Stimulated activated CD4-positive, alpha-beta T cell treated with anti-CD3 and anti-CD28 coated beads, Interleukin-12 subunit alpha, Interleukin-12 subunit beta, amount 100 ng/mL, for 24 hours (primary cell): ENCODE results near the gene WWP2.
A peak's percentile ranks its signal among the peaks of the same experiment; 100 is the strongest.
"Not testable (repeated sequence)": the region's sequence is repeated elsewhere in the genome, so short reads cannot be mapped to it uniquely, and the experiment has no call there.

Source experiments
- DNase-seq, 2 experiments: peaks; one replicate each; pipeline ENCODE4 v3.0.0-alpha.2; 2020; ENCODE audit warnings: low read depth in 2 of 2

WWP2 gene

DNA sequence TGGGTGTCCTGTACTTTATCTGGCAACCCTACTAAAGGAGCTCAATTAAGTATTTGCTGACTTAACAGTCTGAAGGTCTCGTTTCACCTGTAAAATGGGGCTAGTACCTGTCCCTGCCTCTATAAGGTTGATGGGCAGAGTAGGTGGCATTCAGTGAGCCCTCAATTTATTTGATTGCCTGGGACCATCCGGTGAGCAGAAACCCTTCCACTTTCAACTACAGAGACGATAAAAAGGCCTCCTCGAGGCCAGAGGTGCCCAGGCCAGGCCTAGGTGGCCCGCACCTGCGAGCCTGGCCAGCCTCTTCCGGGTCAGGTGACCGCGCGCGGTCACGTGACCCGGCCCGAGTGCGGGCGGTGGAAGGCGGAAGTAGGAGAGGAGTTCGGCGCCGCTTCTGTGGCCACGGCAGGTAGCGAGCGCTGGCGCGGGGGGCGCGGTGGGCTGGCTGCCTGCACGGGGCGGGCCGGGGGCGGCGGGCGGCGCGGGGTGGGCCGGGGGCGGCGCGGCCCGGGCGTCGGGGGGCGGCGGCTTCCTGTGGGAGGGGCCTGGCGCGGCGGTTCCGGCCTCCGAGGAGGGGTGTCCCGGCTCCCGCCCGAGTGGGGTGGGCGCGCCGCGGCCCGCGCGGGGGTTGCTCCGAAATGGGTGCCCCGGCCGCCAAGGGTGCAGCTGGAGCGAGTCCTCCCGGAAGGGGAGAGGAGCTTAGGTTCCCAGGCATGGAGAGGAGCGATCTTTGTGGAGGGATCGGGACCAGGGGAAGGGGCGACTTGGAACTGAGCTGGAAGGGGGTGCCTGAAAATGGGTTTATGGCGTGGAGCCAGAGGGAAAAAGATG is at the start of gene WWP2:
Gene WWP2, plus strand, starts transcription at position 350 of the 831 bp plus-strand sequence. CDS start 24,679 bp downstream, outside the sequence.
- peak; percentile 56 to 59 for DNase-seq

DNA sequence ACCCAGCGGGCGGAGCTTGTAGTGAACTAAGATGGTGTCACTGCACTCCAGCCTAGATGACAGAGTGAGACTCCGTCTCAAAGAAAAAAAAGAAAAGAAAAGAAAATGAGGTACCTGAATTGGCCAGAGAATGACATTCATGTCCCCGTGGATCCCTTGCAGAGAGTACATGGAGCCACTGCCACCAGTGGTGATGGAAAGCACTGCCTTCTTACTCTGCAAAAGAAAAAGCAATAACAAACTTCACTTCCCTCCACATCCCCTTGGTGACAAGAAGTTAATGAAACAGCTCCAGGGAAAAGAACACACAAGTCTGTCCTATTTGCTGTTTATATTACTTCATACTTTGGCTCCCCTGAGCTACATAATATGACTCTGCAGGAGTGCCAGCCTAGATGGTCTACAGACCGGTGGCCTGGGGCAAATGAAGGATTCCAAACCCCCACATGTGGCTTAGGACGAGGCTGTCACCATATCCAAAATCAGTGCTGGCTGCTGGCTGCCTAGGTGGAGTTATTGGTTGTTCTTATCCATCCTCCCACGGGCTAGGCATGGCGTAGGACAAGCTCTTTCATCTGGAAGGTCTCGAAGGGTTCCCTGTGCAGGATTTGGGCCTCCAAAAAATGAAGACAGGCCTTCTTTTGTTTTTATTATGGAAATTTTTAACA is 49.1 kb upstream of the WWP2 start:
- no peak for DNase-seq

DNA sequence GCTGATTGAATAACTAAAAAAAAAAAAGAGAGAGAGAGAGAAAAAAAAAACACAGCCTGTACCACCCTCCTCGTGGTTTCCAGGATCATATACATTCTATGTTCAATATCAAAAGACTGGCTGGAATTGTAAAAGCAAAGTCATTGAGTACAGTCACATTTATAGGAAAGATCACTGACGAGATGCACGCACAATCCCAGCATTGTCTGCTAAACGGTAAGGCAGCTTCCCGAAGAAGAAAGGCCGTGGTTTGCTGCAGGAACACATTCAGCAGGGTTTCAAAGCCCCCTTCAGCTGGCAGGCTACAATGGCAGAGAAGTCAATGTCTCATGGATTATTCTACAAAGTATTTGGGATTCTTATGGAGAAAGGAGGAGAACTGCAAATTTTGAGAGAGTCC is 45.1 kb upstream of the WWP2 start:
- DNase-seq: no peak

DNA sequence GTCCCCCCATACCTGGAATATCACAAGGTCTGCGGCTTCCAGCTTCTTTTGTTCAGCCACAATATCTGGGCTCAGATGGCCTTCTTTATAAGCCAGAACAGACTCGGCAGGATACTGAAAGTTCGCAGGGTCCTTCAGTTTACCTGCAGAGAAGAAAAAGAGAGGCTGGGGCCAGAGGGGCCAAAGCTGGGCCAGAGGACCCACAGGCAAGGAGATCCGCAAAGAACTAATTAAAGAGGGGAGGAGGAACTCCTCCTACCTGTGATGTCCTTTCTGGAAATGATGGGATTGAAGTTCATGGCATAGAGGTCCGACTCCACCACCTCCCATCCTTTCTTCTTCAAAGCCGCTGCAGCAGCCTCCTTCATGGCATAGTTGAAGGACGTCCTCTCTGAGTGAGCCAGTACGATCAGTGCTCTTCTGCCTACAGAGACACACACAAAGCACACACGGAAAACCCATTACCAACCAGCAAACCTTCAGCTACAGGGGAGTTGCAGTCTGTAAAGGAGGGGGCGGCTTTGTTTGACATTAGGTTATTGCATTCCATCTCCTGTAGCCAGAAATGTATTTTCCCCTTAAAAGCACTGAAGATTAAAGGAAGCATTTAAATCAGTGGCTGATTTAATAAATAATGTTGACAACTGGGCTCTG is 43.9 kb upstream of the WWP2 start:
- DNase-seq: no peak

GRCh38 chr16:69720822-69721430 is 41.2 kb upstream of the WWP2 start:
- DNase-seq: no peak

DNA sequence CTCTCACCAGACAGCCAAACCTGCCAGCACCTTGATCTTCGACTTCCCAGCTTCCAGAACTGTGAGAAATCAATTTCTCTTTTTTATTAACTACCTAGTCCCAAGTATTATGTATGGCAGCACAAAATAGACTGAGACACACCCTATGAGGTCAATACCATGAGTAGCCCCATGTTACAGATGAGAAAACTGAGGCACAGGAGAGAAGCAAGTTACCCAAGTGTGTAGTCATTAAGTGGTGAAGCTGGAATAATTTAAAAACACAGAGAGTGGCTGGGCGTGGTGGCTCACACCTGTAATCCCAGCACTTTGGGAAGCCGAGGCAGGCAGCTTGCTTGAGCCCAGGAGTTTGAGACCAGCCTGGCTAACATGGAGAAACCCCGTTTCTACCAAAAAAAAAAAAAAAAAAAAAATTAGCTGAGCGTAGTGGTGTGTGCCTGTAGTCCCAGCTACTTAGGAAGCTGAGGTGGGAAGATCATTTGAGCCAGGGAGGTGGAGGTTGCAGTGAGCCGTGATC is 40.6 kb upstream of the WWP2 start:
- no peak for DNase-seq

GRCh38 chr16:69724414-69724873 is 37.7 kb upstream of the WWP2 start:
- no peak for DNase-seq

DNA sequence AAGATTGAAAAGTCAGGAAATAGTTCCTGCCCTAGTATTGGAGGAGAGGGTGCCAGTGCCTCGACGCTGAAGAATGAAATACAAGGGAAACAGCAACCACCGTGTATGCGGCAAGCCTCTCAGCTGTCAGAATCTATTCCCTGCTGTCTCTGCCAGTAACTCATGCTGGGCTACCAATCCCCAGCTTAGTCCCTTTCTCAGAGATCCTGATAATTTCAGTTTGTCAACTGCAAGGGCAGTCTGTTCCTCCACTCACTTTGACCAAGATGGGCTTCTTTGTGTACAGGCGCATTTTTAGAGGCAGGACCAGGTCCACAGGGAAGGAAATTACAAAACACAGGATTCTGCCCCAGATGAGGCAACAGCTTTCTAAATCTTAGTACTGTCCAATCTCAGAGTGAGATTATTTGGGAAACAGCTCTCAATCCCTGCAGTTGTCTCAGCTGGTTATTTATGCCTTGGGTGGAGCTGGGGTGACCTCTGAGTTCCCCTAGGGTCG is 37.1 kb upstream of the WWP2 start:
- no peak for DNase-seq

GRCh38 chr16:69725480-69726312 is 36.4 kb upstream of the WWP2 start:
- no peak for DNase-seq

- peak; percentile 79 to 91 for DNase-seq
These were observed 35.6 kb upstream of the WWP2 start, which contains the start of gene NQO1 for GRCh38 chr16:69726313-69727060. TSS of gene NQO1 (minus strand) at chr16:69726560. CDS start at chr16:69726439, 121 bp downstream.

- DNase-seq: no peak
These were observed 34.2 kb upstream of the WWP2 start for GRCh38 chr16:69727916-69728270.

GRCh38 chr16:69729030-69729429 is 33.1 kb upstream of the WWP2 start:
- DNase-seq: not testable (repeated sequence)

GRCh38 chr16:69731280-69731679 is 30.9 kb upstream of the WWP2 start:
- not testable (repeated sequence) for DNase-seq

DNA sequence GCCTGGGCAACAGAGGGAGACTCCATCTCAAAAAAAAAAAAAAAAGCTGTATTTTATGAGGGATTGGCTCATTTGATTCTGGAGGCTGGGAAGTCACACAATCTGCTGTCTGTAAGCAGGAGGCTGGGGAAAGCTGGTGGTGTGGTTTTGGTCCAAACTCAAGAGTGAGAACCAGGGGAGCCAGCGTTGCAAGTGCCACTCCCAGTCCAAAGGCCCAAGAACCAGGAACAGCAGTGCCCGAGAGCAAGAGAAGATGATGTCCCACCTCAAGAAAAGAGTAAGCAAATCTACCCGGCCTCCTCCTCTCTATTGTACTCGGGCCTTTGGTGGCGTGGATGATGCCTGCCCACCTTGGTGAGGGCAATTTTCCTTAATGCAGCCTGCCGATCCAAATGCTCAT is 30.0 kb upstream of the WWP2 start:
- DNase-seq: no peak

DNA sequence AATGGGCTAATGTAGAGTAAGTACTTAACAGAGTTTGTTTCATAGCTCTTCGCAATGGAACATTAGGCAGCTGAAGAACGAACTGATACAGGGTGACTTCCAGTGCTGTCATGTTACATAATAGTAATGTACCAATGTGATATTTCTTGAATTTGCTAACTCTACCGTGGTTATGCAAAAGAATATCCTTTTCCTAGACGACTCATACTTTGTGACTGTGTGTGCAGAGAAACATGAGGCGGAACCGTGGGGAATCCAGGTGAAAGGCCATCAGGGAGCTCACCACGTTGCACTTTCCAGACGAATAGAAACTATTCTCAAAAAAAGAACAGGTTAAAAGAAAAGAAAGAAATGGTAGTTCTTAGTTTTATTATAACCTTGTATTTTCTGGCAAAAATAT is 20.6 kb upstream of the WWP2 start:
- DNase-seq: no peak

DNA sequence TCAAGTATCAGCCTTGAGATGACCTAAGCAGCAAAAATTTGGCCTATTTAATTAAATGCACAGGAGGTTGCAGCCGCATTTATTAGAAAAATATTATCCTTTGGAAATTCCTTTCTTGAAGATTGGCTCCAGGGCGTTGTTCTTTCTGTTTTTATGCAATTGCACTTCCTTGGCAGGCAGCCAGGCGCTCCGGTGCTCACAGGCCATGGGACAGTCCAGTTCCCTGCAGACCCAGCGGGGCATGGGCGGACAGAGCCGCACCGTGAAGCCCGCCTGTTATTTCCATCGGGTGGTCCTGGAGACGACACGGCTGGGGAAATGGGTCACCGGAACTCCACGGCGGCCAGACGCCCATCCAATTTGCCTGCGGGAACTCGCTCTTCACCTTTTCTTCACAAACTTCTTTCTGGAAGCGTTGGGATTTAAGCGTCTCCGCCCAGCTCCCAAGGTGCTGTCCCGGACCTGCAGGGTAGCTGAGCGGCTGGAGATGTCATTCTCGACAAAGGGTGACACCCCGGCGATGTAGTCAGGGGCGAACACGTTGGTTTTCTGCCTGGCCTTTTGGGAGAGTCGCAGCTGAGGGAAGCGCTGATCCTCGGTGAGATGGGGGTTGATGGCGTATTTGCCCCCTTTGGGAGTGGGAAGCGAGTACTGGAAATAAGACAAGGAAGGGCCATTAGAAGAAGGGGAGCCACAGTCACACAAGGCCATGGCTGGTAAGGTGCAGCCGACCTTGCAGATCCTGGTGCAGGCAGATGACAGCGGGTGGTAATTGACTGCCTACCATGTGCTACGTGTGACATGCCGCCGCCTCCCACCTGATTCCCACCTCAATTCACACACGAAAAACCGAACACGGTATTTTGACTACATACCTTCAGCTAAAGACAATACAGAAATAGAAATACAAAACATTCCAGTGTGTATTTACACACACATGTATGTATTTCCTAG is 19.9 kb upstream of the WWP2 start:
- no peak for DNase-seq

GRCh38 chr16:69744363-69745231 is 17.5 kb upstream of the WWP2 start:
- DNase-seq: no peak

DNA sequence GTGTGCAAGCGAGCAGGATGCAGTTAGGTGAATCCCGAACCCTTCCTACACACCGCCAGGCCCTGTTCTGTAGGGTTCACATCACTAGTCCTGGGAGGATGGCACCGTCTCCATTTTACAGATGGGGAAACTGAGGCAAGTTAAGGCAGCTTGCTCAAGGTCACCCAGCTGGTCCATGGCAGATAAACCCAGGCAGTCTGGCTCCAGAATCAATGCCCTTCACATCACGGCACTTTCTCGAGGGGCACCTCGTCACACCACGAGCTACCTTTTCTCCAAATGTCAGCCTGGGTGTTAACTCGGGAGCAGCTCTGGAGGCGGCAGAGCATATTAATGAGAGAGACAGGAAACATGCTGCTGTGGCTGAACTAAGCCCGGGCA is 16.9 kb upstream of the WWP2 start:
- no peak for DNase-seq
